Adrenal gland (tissue), 12 donors: ENCODE measurements around the gene C1D. TPM values are rescaled to one million over a fixed set of nuclear protein-coding genes. Genes with fewer than 3 reads are reported as not detected.

Source experiments
- DNase-seq, 7 donors: peaks; one replicate each; pipeline ENCODE4 v3.0.0-alpha.2; 2019 to 2020
- H3K27ac ChIP-seq, 5 donors: fragments of 200-600 bp; sonication (generic) in 4 of 5; 1 replicate in 3 of 5; 2 replicates in 2 of 5; pipeline versions ENCODE4 v1.5.1 to v1.8.0; 2016 to 2020; ENCODE audit warnings: mild to moderate bottlenecking in 1 of 5
- H3K27me3 ChIP-seq: fragments of 200-600 bp; 2 replicates; pipeline ENCODE4 v1.8.0; 2021
- H3K36me3 ChIP-seq, 2 donors: fragments of 200-600 bp; replicated peaks in 1 of 2; 1 replicate in 1 of 2; 2 replicates in 1 of 2; pipeline versions ENCODE4 v1.5.1 to v1.8.0; 2018 to 2022
- H3K4me1 ChIP-seq, 2 donors: fragments of 200-600 bp; replicated peaks in 1 of 2; 1 replicate in 1 of 2; 2 replicates in 1 of 2; pipeline versions ENCODE4 v1.5.1 to v1.8.0; 2018 to 2021
- H3K4me3 ChIP-seq, 4 donors: fragments of 200-600 bp; sonication (generic) in 3 of 4; one replicate each; pipeline ENCODE4 v1.5.1; 2016 to 2018
- H3K9me3 ChIP-seq, 3 donors: fragments of 200-600 bp; sonication (generic) in 1 of 3; replicated peaks in 1 of 3; 1 replicate in 2 of 3; 2 replicates in 1 of 3; pipeline versions ENCODE4 v1.5.1 to v1.8.0; 2016 to 2021
- CTCF ChIP-seq, 6 experiments: fragments of 450-650 bp in 4 of 6; fragments of 200-600 bp in 2 of 6; sonication (generic) in 1 of 6; IDR thresholded peaks; 1 replicate in 5 of 6; 2 replicates in 1 of 6; pipeline versions ENCODE4 v1.5.1 to v1.8.0; 2016 to 2021; ENCODE audit warnings: antibody characterized with exemption in 6 of 6, mild to moderate bottlenecking in 2 of 6, moderate library complexity in 1 of 6
- POLR2A ChIP-seq, 2 donors: fragments of 450-650 bp; IDR thresholded peaks; one replicate each; pipeline ENCODE4 v1.6.1; 2017; ENCODE audit warnings: antibody characterized with exemption in 2 of 2, mild to moderate bottlenecking in 2 of 2, moderate library complexity in 1 of 2
- WGBS, 4 donors: extraction: QIAGEN DNeasy Blood & Tissue Kit in 2 of 4; methylation state at CpG; one replicate each; pipeline versions ENCODE4 v1.1.5 to v1.1.7; 2013 to 2017; 5-methylcytosine and 5-hydroxymethylcytosine counted together
- intact Hi-C, 2 donors: fragments of 100-400 bp; cut with DNase I; formaldehyde crosslinking; loops; one replicate each; pipeline versions ENCODE4 v1.14.1 to v1.15.0; 2022 to 2023
- polyA plus RNA-seq, 3 donors: library from polyadenylated mRNA; stranded (reverse); fragments of 200-250 nt in 2 of 3; fragments of 350-450 nt in 1 of 3; fragmentation: Illumina TruSeq in 1 of 3; extraction: RNeasy Lipid Tissue Mini Kit (QIAGEN cat#74804) in 1 of 3; gene quantifications; one replicate each; pipeline ENCODE4 v1.2.3, GENCODE V29; 2013 to 2014
- total RNA-seq, 9 donors: library from RNA; depleted of rRNA in 4 of 9; stranded (reverse); fragments of >200 nt in 4 of 9; fragments of 120-200 nt in 1 of 9; fragmentation: NEBNext Ultra II Directional in 1 of 9; extraction: Animal tissue kit (Norgen Biotek cat#: 25700) in 1 of 9; gene quantifications; one replicate each; pipeline versions ENCODE4 v1.1.0 to v1.2.4, GENCODE V29; 2013 to 2023
- donor health status: healthy with polysubstance abuse.
- donor health status: Bipolar disorder and iron deficiency.
- donor health status: DM: yes; HTN: yes; CAD: no.
- donor health status: DM: no; HTN: no; CAD: no.
- donor health status: DM: no; HTN: no; CAD: no.
- donor health status: DM: yes; HTN: yes; CAD: no.

C1D gene
- total and polyA plus RNA-seq, 12 donors: 7.3 to 77.8 (median 22.9) TPM

GRCh38 chr2:68107475-68107874, 44.7 kb upstream of the C1D start:
- no peak for DNase-seq
- TF ChIP-seq POLR2A (IDR thresholded peaks at IDR 0.05): no peak
- TF ChIP-seq CTCF (IDR thresholded peaks at IDR 0.05): no peak
- Histone ChIP-seq H3K27ac (no peak overlapping the region), H3K36me3 (no peaks in the 10 kb centered on the region), H3K27me3 (no peaks in the 10 kb centered on the region), H3K9me3 (no peaks in the 10 kb centered on the region), H3K4me1 (no peaks in the 10 kb centered on the region), H3K4me3 (no peak overlapping the region)
- intact Hi-C loops: no loop called here
- 93 to 99% (median 96%) methylated on average over 2 of the region's 2 CpGs for WGBS, 4 donors

GRCh38 chr2:68104111-68104835, 41.5 kb upstream of the C1D start:
- H3K4me1 ChIP-seq: no peaks in the 10 kb centered on the region
- no peak for TF ChIP-seq CTCF (IDR thresholded peaks at IDR 0.05)
- DNase-seq: no peak
- H3K27me3 ChIP-seq: no peaks in the 10 kb centered on the region
- no peaks in the 10 kb centered on the region for H3K9me3 ChIP-seq
- no peak overlapping the region for H3K27ac ChIP-seq
- H3K4me3 ChIP-seq: no peak overlapping the region
- intact Hi-C loops: no loop called here
- H3K36me3 ChIP-seq: no peaks in the 10 kb centered on the region
- 79 to 89% (median 85%) methylated on average over 4 of the region's 4 CpGs for WGBS, 4 donors

- Histone ChIP-seq H3K27ac (no peak overlapping the region), H3K4me1 (no peaks in the 10 kb centered on the region), H3K4me3 (no peak overlapping the region), H3K27me3 (no peaks in the 10 kb centered on the region), H3K9me3 (no peaks in the 10 kb centered on the region), H3K36me3 (no peaks in the 10 kb centered on the region)
- DNase-seq: no peak
- intact Hi-C loops: no loop called here
- TF ChIP-seq POLR2A (IDR thresholded peaks at IDR 0.05) (no peak), CTCF (IDR thresholded peaks at IDR 0.05) (no peak)
Measured at GRCh38 chr2:68103709-68104055, 40.9 kb upstream of the C1D start.

GRCh38 chr2:68103030-68103708, 40.4 kb upstream of the C1D start:
- WGBS, 4 donors: 73 to 85% (median 81%) methylated on average over 4 of the region's 4 CpGs

More at GRCh38 chr2:68103030-68103708, 40.4 kb upstream of the C1D start:
- TF ChIP-seq CTCF (IDR thresholded peaks at IDR 0.05) (no peak), POLR2A (IDR thresholded peaks at IDR 0.05) (no peak)
- H3K4me1 ChIP-seq: no peaks in the 10 kb centered on the region
- no peak for DNase-seq
- intact Hi-C loops: no loop called here
- no peaks in the 10 kb centered on the region for H3K36me3 ChIP-seq
- H3K4me3 ChIP-seq: no peak overlapping the region
- H3K27me3 ChIP-seq: no peaks in the 10 kb centered on the region
- no peaks in the 10 kb centered on the region for H3K9me3 ChIP-seq
- no peak overlapping the region for H3K27ac ChIP-seq
